ENCODE results near the gene IL10RB.

IL10RB gene

GRCh38 chr21:33229099-33229783 is 36.9 kb upstream of the IL10RB start:
- CTCF ChIA-PET = interaction anchor here (1.5 to 2.1 kb wide), 3 partner anchors 37 to 215 kb away, joined by 4 to 8 read pairs (median 6); partner anchors contain the start of genes IFNAR1 and IL10RB
- peak overlapping the region; percentile 56 to 98 (median 90) for H3K4me3 ChIP-seq (ENCODE audit: control insufficient read depth in 1 of 7, extremely low read depth in 1 of 7, insufficient read depth in 4 of 7, low read depth in 2 of 7, low read length in 6 of 7)
- H3K4me1 ChIP-seq (ENCODE audit: control extremely low read depth in 1 of 4, control insufficient read depth in 4 of 4, insufficient read depth in 4 of 4, low read length in 3 of 4) = peaks cover 25 to 42% (median 36%) of the 10 kb centered on the region in 4 experiments
- no peaks in the 10 kb centered on the region for H3K9me3 ChIP-seq (ENCODE audit: control extremely low read depth in 1 of 5, control insufficient read depth in 4 of 5, insufficient read depth in 2 of 5, low read depth in 1 of 5, low read length in 4 of 5)
- POLR2A ChIA-PET = no interaction called here
- H3K27me3 ChIP-seq (replicated peaks in 2 of 5; ENCODE audit: control insufficient read depth in 4 of 5, insufficient read depth in 5 of 5, low read length in 4 of 5) = no peaks in the 10 kb centered on the region
- H3K36me3 ChIP-seq (ENCODE audit: control insufficient read depth in 4 of 4, insufficient read depth in 4 of 4, low read length in 3 of 4) = peaks cover 0 to under 1% (median 0%) of the 10 kb centered on the region in 4 experiments
- peak overlapping the region in 1 of 2 experiments; percentile 59 for H3K27ac ChIP-seq (ENCODE audit: insufficient read depth in 1 of 2, low read depth in 1 of 2, low read length in 2 of 2, poor library complexity in 1 of 2, severe bottlenecking in 2 of 2)
- WGBS (ENCODE audit: insufficient coverage) = 20% methylated on average over 9 of the region's 18 CpGs
- peak in 1 of 3 donors; percentile 31 for DNase-seq

- CTCF ChIA-PET = interaction anchor here (0.6 to 2.0 kb wide), 2 partner anchors 25 to 36 kb away, joined by 3 to 8 read pairs; partner anchors contain the start of gene IL10RB
These were observed 36.2 kb upstream of the IL10RB start, which contains the start of gene IFNAR2 for GRCh38 chr21:33229784-33230544. TSS of gene IFNAR2 (plus strand) at chr21:33229938. CDS start at chr21:33241923, 11,985 bp downstream.

GRCh38 chr21:33230545-33231324 is 35.4 kb upstream of the IL10RB start:
- DNase-seq = peak; percentile 48 to 62 (median 60)
- 0% methylated on average over 11 of the region's 30 CpGs for whole genome bisulfite sequencing (ENCODE audit: insufficient coverage)
- Histone ChIP-seq H3K36me3 (ENCODE audit: control insufficient read depth in 4 of 4, insufficient read depth in 4 of 4, low read length in 3 of 4) (peaks cover 0 to 9% (median 2%) of the 10 kb centered on the region in 4 experiments), H3K4me1 (ENCODE audit: control extremely low read depth in 1 of 4, control insufficient read depth in 4 of 4, insufficient read depth in 4 of 4, low read length in 3 of 4) (peaks cover 29 to 53% (median 36%) of the 10 kb centered on the region in 4 experiments), H3K9me3 (ENCODE audit: control extremely low read depth in 1 of 5, control insufficient read depth in 4 of 5, insufficient read depth in 2 of 5, low read depth in 1 of 5, low read length in 4 of 5) (no peaks in the 10 kb centered on the region), H3K27me3 (replicated peaks in 2 of 5; ENCODE audit: control insufficient read depth in 4 of 5, insufficient read depth in 5 of 5, low read length in 4 of 5) (no peaks in the 10 kb centered on the region), H3K27ac (ENCODE audit: insufficient read depth in 1 of 2, low read depth in 1 of 2, low read length in 2 of 2, poor library complexity in 1 of 2, severe bottlenecking in 2 of 2) (peak overlapping the region; percentile 68 to 86), H3K4me3 (ENCODE audit: control insufficient read depth in 1 of 7, extremely low read depth in 1 of 7, insufficient read depth in 4 of 7, low read depth in 2 of 7, low read length in 6 of 7) (peak overlapping the region; percentile 89 to 98 (median 90))
- ChIA-PET POLR2A (interaction anchor here (0.5 kb wide), 1 partner anchor 27 kb away, joined by 3 read pairs; no protein-coding TSS in a partner anchor), CTCF (interaction anchor here (0.6 to 2.0 kb wide), 4 partner anchors 11 to 35 kb away, joined by 3 to 8 read pairs (median 4); partner anchors contain the start of gene IL10RB)

More at GRCh38 chr21:33229784-33230544, 36.2 kb upstream of the IL10RB start, which contains the start of gene IFNAR2:
- WGBS (ENCODE audit: insufficient coverage) = 0% methylated on average over 71 of the region's 95 CpGs
- peaks cover 29 to 48% (median 36%) of the 10 kb centered on the region in 4 experiments for H3K4me1 ChIP-seq (ENCODE audit: control extremely low read depth in 1 of 4, control insufficient read depth in 4 of 4, insufficient read depth in 4 of 4, low read length in 3 of 4)
- POLR2A ChIA-PET = no interaction called here
- peak in 2 of 3 donors; percentile 61 to 75 for DNase-seq
- no peaks in the 10 kb centered on the region for H3K9me3 ChIP-seq (ENCODE audit: control extremely low read depth in 1 of 5, control insufficient read depth in 4 of 5, insufficient read depth in 2 of 5, low read depth in 1 of 5, low read length in 4 of 5)
- H3K36me3 ChIP-seq (ENCODE audit: control insufficient read depth in 4 of 4, insufficient read depth in 4 of 4, low read length in 3 of 4) = peaks cover 0 to 5% (median 2%) of the 10 kb centered on the region in 4 experiments
- peak within 1 kb of the TSS; percentile 89 to 98 (median 90) for H3K4me3 ChIP-seq (ENCODE audit: control insufficient read depth in 1 of 7, extremely low read depth in 1 of 7, insufficient read depth in 4 of 7, low read depth in 2 of 7, low read length in 6 of 7)
- H3K27me3 ChIP-seq (replicated peaks in 2 of 5; ENCODE audit: control insufficient read depth in 4 of 5, insufficient read depth in 5 of 5, low read length in 4 of 5) = no peaks in the 10 kb centered on the region
- H3K27ac ChIP-seq (ENCODE audit: insufficient read depth in 1 of 2, low read depth in 1 of 2, low read length in 2 of 2, poor library complexity in 1 of 2, severe bottlenecking in 2 of 2) = peak within 1 kb of the TSS; percentile 68 to 86

- DNase-seq = no peak
- H3K36me3 ChIP-seq (ENCODE audit: control insufficient read depth in 4 of 4, insufficient read depth in 4 of 4, low read length in 3 of 4) = peaks cover 0 to 14% (median 4%) of the 10 kb centered on the region in 4 experiments
- no peaks in the 10 kb centered on the region for H3K27me3 ChIP-seq (replicated peaks in 2 of 5; ENCODE audit: control insufficient read depth in 4 of 5, insufficient read depth in 5 of 5, low read length in 4 of 5)
- ChIA-PET POLR2A (interaction anchor here (0.5 kb wide), 1 partner anchor 28 kb away, joined by 3 read pairs; no protein-coding TSS in a partner anchor), CTCF (interaction anchor here (1.0 to 2.0 kb wide), 6 partner anchors 10 to 35 kb away, joined by 3 to 8 read pairs (median 3); partner anchors contain the start of gene IL10RB)
- H3K9me3 ChIP-seq (ENCODE audit: control extremely low read depth in 1 of 5, control insufficient read depth in 4 of 5, insufficient read depth in 2 of 5, low read depth in 1 of 5, low read length in 4 of 5) = no peaks in the 10 kb centered on the region
- peaks cover 31 to 59% (median 38%) of the 10 kb centered on the region in 4 experiments for H3K4me1 ChIP-seq (ENCODE audit: control extremely low read depth in 1 of 4, control insufficient read depth in 4 of 4, insufficient read depth in 4 of 4, low read length in 3 of 4)
- WGBS (ENCODE audit: insufficient coverage) = 100% methylated on average over 3 of the region's 8 CpGs
- peak overlapping the region in 1 of 2 experiments; percentile 74 for H3K27ac ChIP-seq (ENCODE audit: insufficient read depth in 1 of 2, low read depth in 1 of 2, low read length in 2 of 2, poor library complexity in 1 of 2, severe bottlenecking in 2 of 2)
- H3K4me3 ChIP-seq (ENCODE audit: control insufficient read depth in 1 of 7, extremely low read depth in 1 of 7, insufficient read depth in 4 of 7, low read depth in 2 of 7, low read length in 6 of 7) = peak overlapping the region in 6 of 7 experiments; percentile 89 to 96 (median 90)
These were observed 34.6 kb upstream of the IL10RB start for GRCh38 chr21:33231526-33231925.

GRCh38 chr21:33232291-33233034 is 33.7 kb upstream of the IL10RB start:
- Histone ChIP-seq H3K36me3 (ENCODE audit: control insufficient read depth in 4 of 4, insufficient read depth in 4 of 4, low read length in 3 of 4) (peaks cover 0 to 20% (median 5%) of the 10 kb centered on the region in 4 experiments), H3K4me1 (ENCODE audit: control extremely low read depth in 1 of 4, control insufficient read depth in 4 of 4, insufficient read depth in 4 of 4, low read length in 3 of 4) (peaks cover 31 to 65% (median 37%) of the 10 kb centered on the region in 4 experiments), H3K27ac (ENCODE audit: insufficient read depth in 1 of 2, low read depth in 1 of 2, low read length in 2 of 2, poor library complexity in 1 of 2, severe bottlenecking in 2 of 2) (peak overlapping the region; percentile 40 to 74), H3K27me3 (replicated peaks in 2 of 5; ENCODE audit: control insufficient read depth in 4 of 5, insufficient read depth in 5 of 5, low read length in 4 of 5) (no peaks in the 10 kb centered on the region), H3K4me3 (ENCODE audit: control insufficient read depth in 1 of 7, extremely low read depth in 1 of 7, insufficient read depth in 4 of 7, low read depth in 2 of 7, low read length in 6 of 7) (peak overlapping the region in 3 of 7 experiments; percentile 90 to 96 (median 92)), H3K9me3 (ENCODE audit: control extremely low read depth in 1 of 5, control insufficient read depth in 4 of 5, insufficient read depth in 2 of 5, low read depth in 1 of 5, low read length in 4 of 5) (no peaks in the 10 kb centered on the region)
- POLR2A ChIA-PET = no interaction called here
- 0% methylated on average over 1 of the region's 5 CpGs for whole genome bisulfite sequencing (ENCODE audit: insufficient coverage)
- DNase-seq = peak in 2 of 3 donors; percentile 42 to 58
- CTCF ChIA-PET = interaction anchor here (1.0 to 1.5 kb wide), 5 partner anchors 11 to 35 kb away, joined by 3 to 4 read pairs (median 3); partner anchors contain the start of gene IL10RB

All from common myeloid progenitor, CD34-positive (primary cell).